Progenitor cell of endocrine pancreas (in vitro differentiated cells): Measurements from ENCODE around the gene DMTF1. TPM values are rescaled to one million over a fixed set of nuclear protein-coding genes. Genes with fewer than 3 reads are reported as not detected.

ENCODE experiments used
- DNase-seq: peaks from one replicate; pipeline ENCODE4 v3.0.0; 2021; ENCODE audit warnings: low spot score; ENCODE audit not compliant: unreplicated experiment
- H3K27ac Mint-ChIP-seq: 2 replicates; pipeline ENCODE4 v1.8.0; 2021; ENCODE audit warnings: mild to moderate bottlenecking, moderate library complexity, mixed read lengths
- H3K27me3 Mint-ChIP-seq: 2 replicates; pipeline ENCODE4 v1.8.0; 2021; ENCODE audit warnings: mixed read lengths
- H3K36me3 Mint-ChIP-seq: 2 replicates; pipeline ENCODE4 v1.8.0; 2022; ENCODE audit warnings: mixed read lengths; ENCODE audit not compliant: insufficient read depth
- H3K4me1 Mint-ChIP-seq: 2 replicates; pipeline ENCODE4 v1.8.0; 2021; ENCODE audit warnings: low read depth, mixed read lengths
- H3K4me3 Mint-ChIP-seq: 2 replicates; pipeline ENCODE4 v1.8.0; 2021; ENCODE audit warnings: low read depth, mild to moderate bottlenecking, moderate library complexity, mixed read lengths
- H3K9me3 Mint-ChIP-seq: 2 replicates; pipeline ENCODE4 v1.8.0; 2021; ENCODE audit warnings: low read depth, mixed read lengths
- CTCF ChIP-seq: fragments of 200-600 bp; sonication (generic); IDR thresholded peaks from one replicate; pipeline ENCODE4 v1.5.0; 2021; ENCODE audit warnings: antibody characterized with exemption, mild to moderate bottlenecking; ENCODE audit not compliant: unreplicated experiment
- total RNA-seq: library from RNA; stranded (reverse); gene quantifications from 2 replicates; pipeline ENCODE4 v1.2.1, GENCODE V29; 2021

DMTF1 gene
- total RNA-seq, 1 donor from 2014 or later = 180 TPM

GRCh38 chr7:87155788-87156187, 3.5 kb downstream of the DMTF1 start:
- no peak for TF ChIP-seq CTCF
- H3K4me1 Mint-ChIP-seq = peaks cover 31% of the 10 kb centered on the region
- H3K27me3 Mint-ChIP-seq = no peaks in the 10 kb centered on the region
- H3K9me3 Mint-ChIP-seq = no peaks in the 10 kb centered on the region
- H3K36me3 Mint-ChIP-seq = peaks cover 5% of the 10 kb centered on the region
- H3K27ac Mint-ChIP-seq = no peak overlapping the region
- H3K4me3 Mint-ChIP-seq = peak overlapping the region; percentile 44
- DNase-seq = no peak

DNA sequence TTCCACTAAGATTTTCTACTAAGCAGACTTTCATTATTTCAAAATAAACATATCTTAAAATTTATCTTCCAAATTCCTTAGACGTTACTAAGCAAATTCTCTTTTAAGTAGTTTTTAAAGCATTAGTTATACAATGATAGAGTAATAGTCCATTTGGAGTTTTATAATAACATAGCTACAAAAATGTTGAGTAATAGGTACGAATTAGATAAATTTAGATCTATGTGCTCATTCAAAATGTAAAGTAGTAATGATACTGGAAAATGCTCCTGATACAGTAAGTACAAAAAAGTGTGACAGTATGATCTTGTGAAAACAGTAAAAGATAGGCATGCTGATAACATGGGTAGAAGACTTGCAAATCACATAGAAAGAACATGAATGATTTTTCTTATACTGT, 4.5 kb downstream of the DMTF1 start:
- H3K4me3 Mint-ChIP-seq = no peak overlapping the region
- no peak for DNase-seq
- H3K27ac Mint-ChIP-seq = no peak overlapping the region
- H3K27me3 Mint-ChIP-seq = no peaks in the 10 kb centered on the region
- H3K36me3 Mint-ChIP-seq = peaks cover 5% of the 10 kb centered on the region
- H3K4me1 Mint-ChIP-seq = peaks cover 30% of the 10 kb centered on the region
- no peaks in the 10 kb centered on the region for H3K9me3 Mint-ChIP-seq
- TF ChIP-seq CTCF = no peak

DNA sequence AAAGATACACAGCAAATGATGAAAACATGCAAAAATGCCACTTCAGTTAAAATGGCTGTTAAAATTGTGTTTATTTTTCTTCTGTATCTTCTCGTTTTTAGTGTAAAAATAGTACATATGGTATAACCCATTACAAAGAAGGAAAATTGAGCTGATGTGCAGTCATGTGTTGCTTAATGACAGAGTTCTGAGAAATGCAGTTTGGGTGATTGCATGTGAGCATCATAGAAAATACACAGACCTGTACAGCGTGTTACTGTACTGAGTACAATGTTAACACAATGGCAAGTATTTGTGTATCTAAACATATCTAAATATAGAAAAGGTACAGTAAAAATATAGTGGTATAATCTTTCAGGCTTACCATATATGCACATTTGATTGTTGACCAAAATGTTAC, 7.3 kb downstream of the DMTF1 start:
- TF ChIP-seq CTCF = no peak
- Mint-ChIP-seq H3K4me3 (no peak overlapping the region), H3K27ac (peak overlapping the region; percentile 69), H3K36me3 (peaks cover 10% of the 10 kb centered on the region), H3K27me3 (no peaks in the 10 kb centered on the region), H3K4me1 (peaks cover 22% of the 10 kb centered on the region), H3K9me3 (no peaks in the 10 kb centered on the region)
- no peak for DNase-seq

DNA sequence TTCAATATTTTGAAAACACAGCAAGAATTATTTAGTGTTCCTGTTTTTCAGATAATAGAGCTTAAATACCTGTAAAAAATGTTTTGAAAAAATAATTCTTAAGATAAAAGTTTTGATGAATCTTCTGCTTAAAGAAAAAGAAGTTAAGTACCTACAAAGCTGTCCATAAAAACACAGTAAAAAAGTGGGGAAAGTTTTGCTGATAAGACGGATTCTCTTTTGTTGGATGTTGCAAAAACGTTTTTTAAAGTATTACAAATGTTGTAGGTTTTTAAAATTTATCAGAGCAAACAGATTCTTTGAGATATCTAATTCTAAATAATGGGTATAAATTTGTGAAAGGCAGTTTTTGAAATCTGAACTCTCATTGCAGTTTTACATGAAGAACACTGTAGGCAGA, 12.2 kb downstream of the DMTF1 start:
- H3K4me1 Mint-ChIP-seq = peaks cover 2% of the 10 kb centered on the region
- no peaks in the 10 kb centered on the region for H3K9me3 Mint-ChIP-seq

DNA sequence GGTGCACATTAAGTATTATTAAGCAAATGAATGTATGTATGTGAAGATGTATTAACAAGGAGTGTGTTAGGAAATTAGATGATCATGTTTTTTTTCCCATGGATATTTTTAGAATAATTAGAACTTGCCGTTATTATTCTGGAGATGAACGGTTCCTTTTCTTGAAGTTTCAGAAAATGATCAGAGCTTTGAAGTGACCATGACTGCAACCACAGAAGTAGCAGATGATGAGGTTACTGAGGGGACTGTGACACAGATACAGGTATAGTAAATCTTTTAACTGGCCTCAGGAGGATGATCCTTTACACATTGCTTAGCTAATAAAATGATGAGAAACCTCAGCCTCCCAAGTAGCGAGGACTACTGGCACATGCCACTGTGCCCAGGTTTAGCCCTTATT, 18.6 kb downstream of the DMTF1 start:
- peaks cover 36% of the 10 kb centered on the region for H3K36me3 Mint-ChIP-seq
- H3K27ac Mint-ChIP-seq = peak overlapping the region; percentile 14
- H3K27me3 Mint-ChIP-seq = no peaks in the 10 kb centered on the region
- DNase-seq = no peak
- H3K4me1 Mint-ChIP-seq = no peaks in the 10 kb centered on the region
- no peak for TF ChIP-seq CTCF
- H3K4me3 Mint-ChIP-seq = no peak overlapping the region
- no peaks in the 10 kb centered on the region for H3K9me3 Mint-ChIP-seq

More for the DNA sequence above, 12.2 kb downstream of the DMTF1 start:
- H3K36me3 Mint-ChIP-seq = peaks cover 24% of the 10 kb centered on the region
- no peak for DNase-seq
- no peak for TF ChIP-seq CTCF
- H3K27me3 Mint-ChIP-seq = no peaks in the 10 kb centered on the region
- H3K4me3 Mint-ChIP-seq = no peak overlapping the region
- H3K27ac Mint-ChIP-seq = no peak overlapping the region
